Non-pigmented ciliary epithelial cell (primary cell): Measurements from ENCODE around the gene CBFA2T2.
"Not testable (repeated sequence)": the region's sequence is repeated elsewhere in the genome, so short reads cannot be mapped to it uniquely, and the experiment has no call there.

Experiments
- DNase-seq: peaks from one replicate; pipeline ENCODE4 v3.0.0-alpha.2; 2010; ENCODE audit warnings: low read depth

The CBFA2T2 gene

GRCh38 chr20:33626190-33626589 is 136.3 kb downstream of the CBFA2T2 start:
- no peak for DNase-seq

GRCh38 chr20:33627577-33628216 is 137.8 kb downstream of the CBFA2T2 start:
- DNase-seq, result no peak

- DNase-seq, result no peak
Measured at GRCh38 chr20:33629533-33629932, 139.6 kb downstream of the CBFA2T2 start.

DNA sequence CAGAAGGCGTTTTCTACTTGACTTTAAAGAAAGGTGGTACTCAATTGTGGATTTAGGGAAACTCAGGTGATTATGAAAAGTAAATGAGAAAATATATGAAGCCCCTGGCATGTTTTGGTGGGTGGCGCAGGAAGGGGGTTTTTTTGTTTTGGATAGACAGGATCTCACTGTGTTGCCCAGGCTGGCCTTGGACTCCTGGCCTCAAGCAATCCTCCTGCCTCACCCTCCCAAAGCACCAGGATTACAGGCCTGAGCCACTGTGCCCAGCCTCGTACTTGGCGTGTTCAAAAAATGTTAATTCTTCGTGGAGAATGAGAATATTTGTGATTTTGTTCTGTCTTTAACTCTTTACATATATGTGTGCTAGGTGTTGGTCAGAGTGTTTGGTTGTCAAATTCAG is 140.1 kb downstream of the CBFA2T2 start:
- DNase-seq, result no peak

DNA sequence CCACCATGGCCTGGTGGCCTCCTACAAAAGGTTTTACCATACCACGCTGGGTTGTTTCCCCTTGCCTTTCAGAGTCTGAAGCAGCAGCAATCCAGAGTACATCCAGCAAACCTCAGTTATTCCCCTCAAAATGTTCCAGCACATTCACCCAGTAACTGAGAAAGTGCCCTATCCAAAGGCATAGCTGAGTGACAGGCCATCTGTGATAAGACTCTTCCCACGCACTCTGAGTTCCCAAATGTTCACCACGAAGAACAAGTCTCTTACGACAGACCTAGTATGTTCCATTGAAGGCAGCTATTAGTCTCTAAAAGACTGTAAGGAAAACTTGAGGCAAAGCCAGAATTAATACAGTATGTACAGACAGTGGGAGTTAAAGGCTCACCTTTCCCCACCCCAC is 140.6 kb downstream of the CBFA2T2 start:
- no peak for DNase-seq

GRCh38 chr20:33631910-33632309 is 142.0 kb downstream of the CBFA2T2 start:
- not testable (repeated sequence) for DNase-seq

DNA sequence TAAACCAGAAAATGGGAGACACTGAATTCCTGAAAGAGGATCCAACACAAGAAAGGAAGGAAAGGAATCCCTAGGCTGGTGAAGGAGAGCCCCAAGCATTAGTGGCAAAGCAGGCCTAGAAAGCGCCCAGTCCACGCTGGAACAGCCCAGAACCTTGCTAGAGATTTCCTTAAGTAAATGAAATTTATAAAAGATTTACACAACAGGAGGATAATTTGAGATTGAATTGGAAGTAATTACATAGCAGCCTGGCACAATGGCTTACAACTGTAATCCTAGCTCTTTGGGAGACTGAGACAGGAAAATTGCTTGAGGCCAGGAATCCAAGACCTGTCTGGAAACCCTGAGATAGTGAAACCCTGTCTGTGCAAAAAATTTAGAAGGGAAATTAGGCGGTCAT is 145.4 kb downstream of the CBFA2T2 start:
- DNase-seq, result no peak

DNA sequence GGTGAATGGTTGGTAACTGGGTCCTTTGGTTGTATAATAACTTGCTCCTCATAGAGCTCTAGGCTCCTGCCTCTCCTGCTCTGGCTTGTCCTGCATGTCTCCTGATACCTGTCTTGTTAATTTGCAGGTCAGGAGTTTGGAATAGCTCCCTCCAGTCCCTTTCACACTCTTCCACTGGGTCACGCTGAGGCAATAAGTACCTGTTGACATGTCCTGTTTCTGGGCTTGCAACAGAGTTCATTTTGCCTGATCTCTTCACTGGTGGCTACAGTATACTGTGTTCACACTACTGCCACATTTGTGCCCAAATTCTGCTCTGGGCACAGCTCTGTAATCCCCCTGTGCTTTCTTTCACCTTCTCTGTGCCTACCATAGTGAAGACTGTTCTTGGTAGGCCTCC is 146.9 kb downstream of the CBFA2T2 start:
- no peak for DNase-seq

- DNase-seq, result no peak
Measured at GRCh38 chr20:33640287-33640686, 150.4 kb downstream of the CBFA2T2 start.

- DNase-seq, result no peak
Measured at GRCh38 chr20:33644313-33645071, 154.6 kb downstream of the CBFA2T2 start.

DNA sequence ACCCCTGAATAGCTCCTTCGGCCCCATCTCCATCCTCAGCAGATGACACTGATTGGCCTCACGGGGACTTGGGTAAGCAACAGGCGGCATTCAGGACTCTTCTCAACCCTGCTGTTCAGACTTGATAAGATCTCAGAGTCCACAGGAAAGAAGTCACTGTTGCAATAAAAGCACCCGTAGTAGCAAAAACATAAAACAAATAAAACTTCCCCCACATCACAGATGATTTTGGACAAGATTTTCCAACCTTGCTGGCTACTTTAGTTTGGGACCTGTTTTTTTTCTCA is 155.1 kb downstream of the CBFA2T2 start:
- DNase-seq, result no peak

DNA sequence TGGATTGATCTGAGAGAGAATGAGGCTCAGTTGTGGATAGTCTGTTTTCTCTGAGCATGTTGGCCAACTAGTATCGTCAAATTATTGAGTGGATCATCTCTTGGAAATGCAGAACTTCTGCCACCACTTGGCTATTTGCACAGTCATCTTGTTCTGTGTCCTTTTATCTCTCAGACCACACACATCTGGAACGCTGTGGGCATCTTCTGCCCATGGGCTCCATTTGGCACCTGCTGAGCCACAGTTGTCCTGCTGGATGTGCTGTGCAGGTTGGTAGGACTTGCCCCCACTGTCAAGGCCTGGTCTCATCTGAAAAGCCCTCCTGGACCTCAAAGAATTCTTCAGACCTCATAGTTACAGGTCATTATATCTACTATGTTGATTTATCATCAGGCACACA is 155.5 kb downstream of the CBFA2T2 start:
- no peak for DNase-seq

DNA sequence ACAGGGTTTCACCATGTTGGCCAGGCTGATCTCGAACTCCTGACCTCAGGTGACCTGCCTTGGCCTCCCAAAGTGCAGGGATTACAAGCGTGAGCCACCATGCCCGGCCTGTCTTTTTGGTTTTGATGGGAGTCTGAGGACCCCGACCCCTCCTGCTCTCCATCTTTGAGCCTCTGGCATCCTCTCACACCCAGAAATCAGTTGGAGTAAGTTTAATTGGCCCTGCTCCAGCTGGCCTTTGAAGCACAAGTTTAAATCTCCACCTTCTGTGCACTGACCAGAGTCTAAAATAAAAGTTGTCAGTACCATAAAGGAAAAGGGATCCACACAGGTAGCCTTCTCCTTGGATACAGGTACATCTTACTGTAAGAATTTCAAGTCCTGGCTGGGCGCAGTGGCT is 156.3 kb downstream of the CBFA2T2 start:
- DNase-seq, result no peak

DNA sequence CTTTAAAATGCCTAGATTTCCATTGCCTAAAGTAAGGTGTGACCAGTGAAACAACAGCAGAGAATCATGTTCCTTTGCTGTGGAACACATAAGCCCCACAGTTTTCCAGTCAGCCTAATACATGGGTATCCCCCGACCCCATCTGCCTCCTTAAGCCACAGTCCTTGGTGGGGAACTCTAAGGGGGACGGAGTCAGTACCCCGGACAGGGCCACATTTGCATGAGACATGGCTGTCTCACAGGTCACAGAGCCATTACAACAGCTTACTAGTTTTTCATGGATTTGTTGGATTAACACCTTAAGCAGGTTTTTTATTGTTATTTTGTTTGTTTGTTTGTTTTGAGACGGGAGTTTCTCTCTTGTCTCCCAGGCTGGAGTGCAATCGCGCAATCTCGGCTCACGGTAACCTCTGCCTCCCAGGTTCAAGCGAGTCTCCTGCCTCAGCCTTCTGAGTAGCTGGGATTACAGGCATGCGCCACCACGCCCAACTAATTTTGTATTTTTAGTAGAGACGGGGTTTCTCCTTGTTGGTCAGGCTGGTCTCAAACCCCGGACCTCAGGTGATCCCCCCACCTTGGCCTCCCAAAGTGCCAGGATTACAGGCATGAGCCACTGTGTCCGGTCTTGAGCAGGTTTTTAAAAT is 157.2 kb downstream of the CBFA2T2 start:
- DNase-seq, result not testable (repeated sequence)

DNA sequence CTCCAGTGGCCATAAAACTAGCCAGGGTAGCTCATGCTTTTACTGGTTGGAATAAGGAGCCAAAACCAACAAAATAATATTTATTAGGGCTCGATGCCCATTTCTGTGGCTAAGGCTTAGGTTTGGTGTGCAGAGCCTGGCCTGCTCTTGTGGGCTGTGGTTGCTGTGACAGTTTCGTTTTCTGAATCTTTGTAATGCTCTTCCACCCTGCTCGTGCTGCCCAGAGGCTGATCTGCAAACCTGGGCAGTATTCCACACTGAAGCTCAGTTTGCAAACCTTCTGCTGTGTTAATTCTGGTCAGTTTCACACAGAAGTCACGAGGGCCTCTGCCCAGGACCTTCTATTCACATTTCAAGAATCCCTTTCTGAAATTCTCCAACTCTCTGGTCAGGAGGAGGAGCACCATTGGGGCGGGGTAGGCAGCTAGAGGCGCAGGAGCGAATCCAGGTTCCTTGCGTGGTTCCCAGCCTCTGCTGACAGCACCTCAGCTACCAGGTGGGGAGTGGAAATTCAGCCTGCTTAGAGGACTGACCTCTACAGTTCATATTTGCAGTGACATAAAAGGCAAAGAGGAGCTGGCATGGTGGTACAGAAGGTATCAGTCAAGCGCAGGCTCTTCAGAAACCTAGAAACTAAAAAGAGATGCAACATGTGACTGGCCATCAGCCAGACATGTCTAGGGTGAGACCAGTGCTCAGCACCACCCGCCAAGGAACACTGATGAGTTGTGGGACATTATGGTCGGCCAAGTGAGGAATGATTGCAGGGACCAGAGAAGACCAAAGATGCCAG is 157.9 kb downstream of the CBFA2T2 start:
- DNase-seq, result no peak

GRCh38 chr20:33648396-33649004 is 158.6 kb downstream of the CBFA2T2 start:
- DNase-seq, result no peak

DNA sequence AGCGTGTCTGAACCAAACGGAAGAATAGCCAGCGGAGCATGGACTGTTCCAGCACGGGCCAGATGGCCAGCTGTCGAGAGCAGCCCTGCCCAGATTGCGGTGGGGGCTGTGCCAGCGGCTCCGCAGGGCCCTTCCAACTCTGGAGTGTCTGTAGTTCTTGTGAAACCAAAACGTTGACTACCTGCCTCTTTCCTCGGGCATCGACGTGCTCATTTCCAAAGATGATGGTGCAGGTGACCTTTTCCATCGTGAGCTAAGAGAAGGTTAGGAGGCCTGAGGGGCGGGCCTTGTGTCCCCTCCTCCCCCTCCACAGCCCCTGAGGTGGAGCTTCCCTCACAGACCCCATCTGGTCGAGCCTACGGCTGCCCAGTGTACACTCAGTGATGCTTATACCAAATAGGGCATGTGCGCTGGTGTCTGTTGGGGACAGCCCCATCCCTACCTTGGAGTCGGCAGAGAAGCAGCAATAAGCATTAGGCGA is 159.3 kb downstream of the CBFA2T2 start:
- DNase-seq, result no peak

DNA sequence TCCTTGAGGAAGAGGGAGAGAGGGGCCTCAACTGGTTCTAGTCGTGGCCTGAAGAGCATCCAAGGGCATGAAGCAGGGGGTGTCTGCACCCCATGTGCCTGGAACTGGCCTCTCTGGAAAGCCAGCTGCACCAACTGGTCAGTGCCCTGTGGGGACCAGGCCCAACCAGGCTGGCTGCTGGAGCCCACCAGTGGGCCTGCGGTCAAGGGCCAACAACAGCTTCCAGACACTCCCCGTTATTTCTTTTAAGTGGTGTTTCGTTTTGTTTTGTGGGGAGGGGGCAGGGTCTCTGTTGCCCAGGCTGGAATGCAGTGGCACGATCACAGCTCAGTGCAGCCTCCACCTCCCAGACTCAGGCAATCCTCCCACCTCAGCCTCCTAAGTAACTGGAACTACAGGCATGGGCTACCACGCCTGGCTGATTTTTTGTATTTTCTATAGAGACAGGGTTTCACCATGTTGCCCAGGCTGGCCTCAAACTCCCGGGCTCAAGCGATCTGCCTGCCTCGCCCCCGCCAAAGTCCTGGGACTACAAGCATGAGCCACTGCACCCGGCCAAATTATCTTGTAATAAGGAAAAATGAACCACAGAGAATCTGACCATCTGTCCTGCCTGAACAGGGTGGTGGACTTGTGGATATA is 160.3 kb downstream of the CBFA2T2 start:
- no peak for DNase-seq

GRCh38 chr20:33650753-33651561 is 161.1 kb downstream of the CBFA2T2 start:
- DNase-seq, result no peak

DNA sequence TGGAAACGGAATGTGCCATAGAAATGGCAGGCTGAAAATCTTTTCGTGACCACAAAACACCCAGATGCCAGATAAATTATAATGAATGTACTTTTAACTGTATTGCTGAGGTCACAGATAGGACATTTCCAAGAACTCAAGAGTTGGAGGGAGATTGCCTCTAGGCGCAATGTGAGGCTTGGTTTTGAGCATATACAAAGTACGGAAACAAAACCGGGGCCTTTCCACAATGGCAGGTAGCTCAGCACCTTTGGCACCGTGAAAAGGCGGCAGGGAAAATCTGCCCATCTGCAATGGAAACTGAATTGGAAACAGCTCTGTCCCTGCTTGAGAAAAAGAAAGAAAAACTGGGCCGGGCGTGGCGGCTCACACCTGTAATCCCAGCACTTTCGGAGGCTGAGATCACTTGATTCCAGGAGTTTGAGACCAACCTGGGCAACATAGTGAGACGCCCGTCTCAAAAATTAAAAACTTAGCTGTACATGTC is 161.7 kb downstream of the CBFA2T2 start:
- DNase-seq, result no peak
